ENCODE results near the gene KLHL36. TPM values are rescaled to one million over a fixed set of nuclear protein-coding genes. Genes with fewer than 3 reads are reported as not detected.

The KLHL36 gene
- total and polyA plus RNA-seq, 9 of the 15 experiments (the other 6 are each of a cell fraction or from before 2014, with no cell fraction given), result 2.1 to 51.2 (median 18.5) TPM

GRCh38 chr16:84607694-84608093 is 40.6 kb upstream of the KLHL36 start (continued):
- TF ChIP-seq, protein P1, sequence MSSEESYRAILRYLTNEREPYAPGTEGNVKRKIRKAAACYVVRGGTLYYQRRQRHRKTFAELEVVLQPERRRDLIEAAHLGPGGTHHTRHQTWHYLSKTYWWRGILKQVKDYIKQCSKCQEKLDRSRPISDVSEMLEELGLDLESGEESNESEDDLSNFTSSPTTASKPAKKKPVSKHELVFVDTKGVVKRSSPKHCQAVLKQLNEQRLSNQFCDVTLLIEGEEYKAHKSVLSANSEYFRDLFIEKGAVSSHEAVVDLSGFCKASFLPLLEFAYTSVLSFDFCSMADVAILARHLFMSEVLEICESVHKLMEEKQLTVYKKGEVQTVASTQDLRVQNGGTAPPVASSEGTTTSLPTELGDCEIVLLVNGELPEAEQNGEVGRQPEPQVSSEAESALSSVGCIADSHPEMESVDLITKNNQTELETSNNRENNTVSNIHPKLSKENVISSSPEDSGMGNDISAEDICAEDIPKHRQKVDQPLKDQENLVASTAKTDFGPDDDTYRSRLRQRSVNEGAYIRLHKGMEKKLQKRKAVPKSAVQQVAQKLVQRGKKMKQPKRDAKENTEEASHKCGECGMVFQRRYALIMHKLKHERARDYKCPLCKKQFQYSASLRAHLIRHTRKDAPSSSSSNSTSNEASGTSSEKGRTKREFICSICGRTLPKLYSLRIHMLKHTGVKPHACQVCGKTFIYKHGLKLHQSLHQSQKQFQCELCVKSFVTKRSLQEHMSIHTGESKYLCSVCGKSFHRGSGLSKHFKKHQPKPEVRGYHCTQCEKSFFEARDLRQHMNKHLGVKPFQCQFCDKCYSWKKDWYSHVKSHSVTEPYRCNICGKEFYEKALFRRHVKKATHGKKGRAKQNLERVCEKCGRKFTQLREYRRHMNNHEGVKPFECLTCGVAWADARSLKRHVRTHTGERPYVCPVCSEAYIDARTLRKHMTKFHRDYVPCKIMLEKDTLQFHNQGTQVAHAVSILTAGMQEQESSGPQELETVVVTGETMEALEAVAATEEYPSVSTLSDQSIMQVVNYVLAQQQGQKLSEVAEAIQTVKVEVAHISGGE (CRISPR knock-in tag; IDR thresholded peaks at IDR 0.05), result peak in 1 of 3 experiments; percentile 70; a peak in 2 of 6 replicates
- TF ChIP-seq NUFIP1 (IDR thresholded peaks at IDR 0.05; ENCODE audit: partially characterized antibody), result no peak
- TF ChIP-seq MEF2D (tag; conservative IDR thresholded peaks at IDR 0.05; ENCODE audit: low read depth), result no peak
- TF ChIP-seq TAF15 (IDR thresholded peaks at IDR 0.05; ENCODE audit: low read depth, low read length), result no peak
- TF ChIP-seq E2F5 (CRISPR knock-in tag; IDR thresholded peaks at IDR 0.05), result no peak
- no peak for TF ChIP-seq SNRNP70 (optimal IDR thresholded peaks at IDR 0.05; ENCODE audit: low read depth, low read length)
- no peak for TF ChIP-seq RFX5 (IDR thresholded peaks at IDR 0.05; ENCODE audit: low read depth, low read length)
- no peak for TF ChIP-seq LARP7 (IDR thresholded peaks at IDR 0.05)
- no peak for TF ChIP-seq SLC30A9 (CRISPR knock-in tag; IDR thresholded peaks at IDR 0.05)
- TF ChIP-seq POLR2AphosphoS2 (IDR thresholded peaks at IDR 0.05; ENCODE audit: low read length), result no peak
- TF ChIP-seq, protein P2, sequence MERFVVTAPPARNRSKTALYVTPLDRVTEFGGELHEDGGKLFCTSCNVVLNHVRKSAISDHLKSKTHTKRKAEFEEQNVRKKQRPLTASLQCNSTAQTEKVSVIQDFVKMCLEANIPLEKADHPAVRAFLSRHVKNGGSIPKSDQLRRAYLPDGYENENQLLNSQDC (CRISPR knock-in tag; IDR thresholded peaks at IDR 0.05), result no peak
- peak in 1 of 2 experiments; percentile 91; a peak in 2 of 4 replicates for TF ChIP-seq RCOR1 (IDR thresholded peaks at IDR 0.05; ENCODE audit: borderline replicate concordance in 1 of 2, low read depth in 2 of 2, low read length in 2 of 2)
- no peak for TF ChIP-seq ZNF551 (CRISPR knock-in tag; IDR thresholded peaks at IDR 0.05)
- TF ChIP-seq, protein P3, sequence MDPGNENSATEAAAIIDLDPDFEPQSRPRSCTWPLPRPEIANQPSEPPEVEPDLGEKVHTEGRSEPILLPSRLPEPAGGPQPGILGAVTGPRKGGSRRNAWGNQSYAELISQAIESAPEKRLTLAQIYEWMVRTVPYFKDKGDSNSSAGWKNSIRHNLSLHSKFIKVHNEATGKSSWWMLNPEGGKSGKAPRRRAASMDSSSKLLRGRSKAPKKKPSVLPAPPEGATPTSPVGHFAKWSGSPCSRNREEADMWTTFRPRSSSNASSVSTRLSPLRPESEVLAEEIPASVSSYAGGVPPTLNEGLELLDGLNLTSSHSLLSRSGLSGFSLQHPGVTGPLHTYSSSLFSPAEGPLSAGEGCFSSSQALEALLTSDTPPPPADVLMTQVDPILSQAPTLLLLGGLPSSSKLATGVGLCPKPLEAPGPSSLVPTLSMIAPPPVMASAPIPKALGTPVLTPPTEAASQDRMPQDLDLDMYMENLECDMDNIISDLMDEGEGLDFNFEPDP (CRISPR knock-in tag; IDR thresholded peaks at IDR 0.05), result no peak
- no peak for TF ChIP-seq CREBBP (IDR thresholded peaks at IDR 0.05; ENCODE audit: low read depth, low read length)
- no peak for TF ChIP-seq ZNF695 (CRISPR knock-in tag; IDR thresholded peaks at IDR 0.05)
- TF ChIP-seq IRF9 (tag; IDR thresholded peaks at IDR 0.05), result no peak
- no peak for TF ChIP-seq ZNF174 (CRISPR knock-in tag; IDR thresholded peaks at IDR 0.05)
- TF ChIP-seq ETV1 (tag; conservative IDR thresholded peaks at IDR 0.05; ENCODE audit: low read depth), result peak; percentile 95
- TF ChIP-seq FOXK1 (CRISPR knock-in tag; IDR thresholded peaks at IDR 0.05; ENCODE audit: borderline replicate concordance), result no peak
